Measurements from ENCODE around the gene MYH13.

The MYH13 gene

GRCh38 chr17:10354651-10355050 is 18.2 kb downstream of the MYH13 start:
- DNase-seq (ENCODE audit: low read depth, low spot score): no peak
- no peak overlapping the region for H3K4me3 ChIP-seq (ENCODE audit: low read length)

GRCh38 chr17:10352893-10353292 is 19.9 kb downstream of the MYH13 start:
- DNase-seq (ENCODE audit: low read depth, low spot score): peak; percentile 27
- no peak overlapping the region for H3K4me3 ChIP-seq (ENCODE audit: low read length)

- peak; percentile 30 for DNase-seq (ENCODE audit: low read depth, low spot score)
Measured at GRCh38 chr17:10349403-10349802, 23.4 kb downstream of the MYH13 start.

GRCh38 chr17:10344816-10345215 is 28.0 kb downstream of the MYH13 start:
- H3K4me3 ChIP-seq (ENCODE audit: low read length): no peak overlapping the region
- DNase-seq (ENCODE audit: low read depth, low spot score): no peak

More at GRCh38 chr17:10349403-10349802, 23.4 kb downstream of the MYH13 start:
- no peak overlapping the region for H3K4me3 ChIP-seq (ENCODE audit: low read length)

GRCh38 chr17:10339051-10339450 is 33.8 kb downstream of the MYH13 start:
- no peak overlapping the region for H3K4me3 ChIP-seq (ENCODE audit: low read length)
- DNase-seq (ENCODE audit: low read depth, low spot score): no peak

DNA sequence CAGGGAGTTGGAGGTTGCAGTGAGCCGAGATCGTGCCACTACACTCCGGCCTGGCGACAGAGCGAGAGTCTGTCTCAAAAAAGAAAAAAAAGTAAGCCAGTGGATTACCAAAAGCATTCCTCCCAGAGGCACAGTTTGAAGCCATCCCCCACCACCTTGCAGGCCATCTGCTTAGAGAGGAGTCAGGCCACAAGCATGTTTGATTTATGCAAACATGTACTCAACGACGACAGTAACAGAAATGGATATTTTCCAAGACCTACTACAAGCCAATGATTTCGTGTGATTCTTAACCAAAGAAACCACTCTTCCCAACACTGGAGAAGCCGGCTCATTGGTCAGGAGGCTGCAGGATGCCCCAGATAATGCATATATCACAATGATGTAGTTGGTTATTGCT is 34.8 kb downstream of the MYH13 start:
- DNase-seq (ENCODE audit: low read depth, low spot score): no peak
- no peak overlapping the region for H3K4me3 ChIP-seq (ENCODE audit: low read length)

DNA sequence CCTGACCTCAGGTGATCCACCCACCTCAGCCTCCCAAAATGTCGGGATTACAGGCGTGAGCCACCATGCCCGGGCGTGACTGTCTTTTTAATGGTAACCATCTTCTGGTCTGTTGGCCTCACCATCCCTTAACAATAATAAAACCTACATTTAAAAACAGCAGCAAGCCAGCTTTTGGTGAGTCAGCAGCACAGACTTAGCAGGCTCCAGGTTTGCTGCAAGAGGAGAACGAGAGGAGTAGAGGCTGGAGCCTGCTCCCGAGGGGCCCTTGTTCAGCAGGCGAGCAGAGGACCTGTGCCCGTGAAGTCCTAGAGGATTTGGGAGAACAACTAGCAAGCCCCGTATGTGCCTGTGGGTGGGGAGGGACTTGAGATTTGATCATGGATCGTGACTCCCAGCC is 35.7 kb downstream of the MYH13 start:
- no peak for DNase-seq (ENCODE audit: low read depth, low spot score)
- H3K4me3 ChIP-seq (ENCODE audit: low read length): no peak overlapping the region

- no peak for DNase-seq (ENCODE audit: low read depth, low spot score)
- H3K4me3 ChIP-seq (ENCODE audit: low read length): no peak overlapping the region
Measured at GRCh38 chr17:10336393-10336792, 36.4 kb downstream of the MYH13 start.

GRCh38 chr17:10332515-10332914 is 40.3 kb downstream of the MYH13 start:
- H3K4me3 ChIP-seq (ENCODE audit: low read length): no peak overlapping the region
- no peak for DNase-seq (ENCODE audit: low read depth, low spot score)

- H3K4me3 ChIP-seq (ENCODE audit: low read length): no peak overlapping the region
- DNase-seq (ENCODE audit: low read depth, low spot score): no peak
Measured at GRCh38 chr17:10328971-10329923, 43.6 kb downstream of the MYH13 start.

DNA sequence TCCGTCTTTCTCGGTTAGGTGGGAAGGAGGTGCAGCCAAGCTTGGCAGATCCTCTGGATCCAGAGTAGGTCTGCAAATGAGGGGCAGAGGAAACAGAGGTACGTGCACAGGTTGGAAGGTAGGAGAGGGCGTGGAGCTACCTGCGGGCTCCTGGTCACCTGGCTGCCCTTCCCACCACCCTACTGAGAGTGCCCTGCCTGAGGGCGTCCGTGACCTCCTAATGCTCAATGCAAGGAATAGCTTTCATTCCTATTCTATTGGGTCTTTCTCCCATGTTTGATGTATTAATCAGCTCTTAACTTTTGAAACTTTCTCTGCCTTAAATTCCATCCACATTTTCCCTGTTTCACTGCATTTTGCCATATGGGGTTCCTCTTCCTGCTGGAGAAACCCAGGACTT is 44.6 kb downstream of the MYH13 start:
- no peak overlapping the region for H3K4me3 ChIP-seq (ENCODE audit: low read length)
- DNase-seq (ENCODE audit: low read depth, low spot score): no peak

DNA sequence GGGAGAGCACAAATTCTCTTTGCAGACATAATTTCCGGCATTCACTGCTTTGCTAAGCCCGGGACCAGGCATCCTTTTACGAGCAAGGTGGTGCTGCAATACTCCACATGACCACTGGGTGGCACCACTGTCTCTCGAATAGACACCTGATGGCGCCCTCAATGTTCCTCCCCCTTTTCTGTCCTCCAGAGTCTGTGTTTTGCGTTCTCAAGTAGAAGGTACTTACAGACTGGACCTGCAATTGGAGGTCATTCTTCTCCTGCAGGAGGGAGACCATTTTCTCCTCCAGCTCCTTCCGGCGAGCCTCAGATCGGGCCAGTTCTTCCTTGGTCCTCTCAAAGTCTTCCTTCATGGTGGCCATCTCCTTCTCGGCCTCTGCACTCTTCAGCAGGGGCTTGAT is 45.2 kb downstream of the MYH13 start:
- peak; percentile 81 for DNase-seq (ENCODE audit: low read depth, low spot score)
- H3K4me3 ChIP-seq (ENCODE audit: low read length): no peak overlapping the region

DNA sequence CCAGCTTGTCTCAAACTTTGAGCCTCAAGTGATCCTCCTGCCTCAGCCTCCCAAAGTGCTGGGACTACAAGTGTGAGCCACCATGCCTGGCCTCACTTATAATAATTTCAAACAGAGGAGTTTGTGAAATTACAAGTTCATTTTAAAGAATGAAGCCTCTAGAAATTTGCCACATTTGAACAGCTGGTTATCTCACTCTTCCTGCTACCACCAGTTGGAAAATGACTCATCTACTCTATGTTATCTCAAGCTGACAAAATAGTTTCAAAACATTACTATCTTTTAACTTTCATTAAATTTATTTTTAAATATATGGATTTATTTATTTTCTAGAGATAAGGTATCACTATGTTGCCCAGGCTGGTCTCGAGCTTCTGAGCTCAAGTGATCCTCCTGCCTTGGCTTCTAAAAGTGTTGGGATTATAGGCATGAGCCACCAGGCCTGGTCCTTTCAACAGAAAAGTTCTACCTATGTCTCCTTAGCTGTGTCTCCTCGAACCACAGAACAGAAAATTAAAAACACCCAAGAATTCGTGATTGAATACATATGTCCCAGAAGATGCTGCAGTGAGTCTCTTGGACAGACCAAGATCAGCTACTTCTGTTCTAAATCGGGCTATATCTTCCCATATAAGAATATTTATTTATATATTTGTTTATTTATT is 47.6 kb downstream of the MYH13 start:
- DNase-seq (ENCODE audit: low read depth, low spot score): no peak
- no peak overlapping the region for H3K4me3 ChIP-seq (ENCODE audit: low read length)

GRCh38 chr17:10323812-10324610 is 48.8 kb downstream of the MYH13 start:
- no peak for DNase-seq (ENCODE audit: low read depth, low spot score)
- no peak overlapping the region for H3K4me3 ChIP-seq (ENCODE audit: low read length)

DNA sequence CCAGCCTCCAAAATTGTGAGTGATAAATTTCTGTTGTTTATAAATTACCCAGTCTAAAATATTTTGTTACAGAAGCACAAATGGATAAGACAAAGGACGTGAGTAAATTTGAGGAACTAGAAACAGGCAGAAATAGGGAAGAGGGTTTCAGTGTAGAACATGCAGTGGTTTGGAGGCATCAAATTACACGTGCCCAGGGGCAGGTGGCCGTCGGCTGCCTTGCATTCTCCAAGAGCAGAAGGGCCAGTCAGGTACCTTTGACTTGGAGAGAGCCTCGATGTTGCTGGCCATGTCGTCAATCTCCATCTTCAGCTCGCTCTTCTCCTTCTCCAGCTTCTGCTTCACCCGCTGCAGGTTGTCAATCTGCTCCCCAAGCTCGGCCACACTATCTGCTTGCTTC is 54.3 kb downstream of the MYH13 start:
- DNase-seq (ENCODE audit: low read depth, low spot score): no peak
- H3K4me3 ChIP-seq (ENCODE audit: low read length): no peak overlapping the region

DNA sequence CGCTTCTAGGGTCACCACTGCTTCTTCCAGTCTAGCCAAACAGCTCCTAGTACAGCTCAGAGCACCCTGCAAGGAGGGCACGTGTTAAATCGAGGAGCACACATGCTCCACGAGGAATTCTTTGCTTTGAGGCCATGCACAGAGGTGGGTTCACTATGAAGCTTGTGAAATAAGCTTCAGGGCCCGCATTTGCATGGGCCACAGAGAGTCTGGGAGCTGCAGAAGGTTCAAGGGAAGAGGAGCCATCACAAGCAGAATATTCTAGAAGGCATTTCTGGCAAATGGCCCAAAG is 55.3 kb downstream of the MYH13 start:
- DNase-seq (ENCODE audit: low read depth, low spot score): no peak
- no peak overlapping the region for H3K4me3 ChIP-seq (ENCODE audit: low read length)

GRCh38 chr17:10316801-10317542 is 55.8 kb downstream of the MYH13 start:
- peak; percentile 16 for DNase-seq (ENCODE audit: low read depth, low spot score)

GRCh38 chr17:10314329-10314728 is 58.5 kb downstream of the MYH13 start:
- no peak for DNase-seq (ENCODE audit: low read depth, low spot score)
- no peak overlapping the region for H3K4me3 ChIP-seq (ENCODE audit: low read length)

More at GRCh38 chr17:10316801-10317542, 55.8 kb downstream of the MYH13 start:
- no peak overlapping the region for H3K4me3 ChIP-seq (ENCODE audit: low read length)

DNA sequence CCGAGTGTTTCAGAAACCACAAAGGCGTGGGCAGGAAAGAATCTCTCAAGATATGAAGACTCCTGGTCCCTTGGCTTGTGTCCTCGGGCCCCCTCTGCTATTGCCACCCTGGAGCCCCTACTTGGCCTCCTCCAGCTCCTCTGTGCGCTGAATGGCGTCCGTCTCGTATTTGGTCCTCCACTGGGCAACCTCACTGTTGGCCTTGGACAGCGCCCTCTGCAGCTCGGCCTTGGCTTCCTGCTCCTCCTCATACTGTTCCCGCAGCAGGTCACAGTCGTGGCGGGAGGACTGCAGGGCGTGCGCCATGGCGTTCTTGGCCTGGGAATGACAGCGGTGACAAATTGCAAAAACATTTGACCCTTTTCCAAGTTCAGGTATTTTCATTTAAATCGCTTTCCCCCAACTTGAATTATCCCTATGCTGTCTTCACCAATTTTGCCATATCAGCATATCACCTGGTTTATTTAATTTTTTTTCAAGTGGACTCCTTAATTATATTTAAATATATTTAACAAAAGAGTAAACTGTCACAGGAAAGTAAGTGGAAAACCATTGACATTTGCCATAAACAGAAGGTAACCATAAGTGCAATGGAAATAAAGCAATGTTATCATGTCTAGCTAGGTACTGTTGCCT is 59.7 kb downstream of the MYH13 start:
- H3K4me3 ChIP-seq (ENCODE audit: low read length): no peak overlapping the region
- DNase-seq (ENCODE audit: low read depth, low spot score): no peak
